ENCODE measurements around the gene HILPDA. TPM values are rescaled to one million over a fixed set of nuclear protein-coding genes. Genes with fewer than 3 reads are reported as not detected.

The HILPDA gene
- total and polyA plus RNA-seq, 9 of the 15 experiments (the other 6 are each of a cell fraction or from before 2014, with no cell fraction given) = 8.3 to 71.8 (median 23.5) TPM

DNA sequence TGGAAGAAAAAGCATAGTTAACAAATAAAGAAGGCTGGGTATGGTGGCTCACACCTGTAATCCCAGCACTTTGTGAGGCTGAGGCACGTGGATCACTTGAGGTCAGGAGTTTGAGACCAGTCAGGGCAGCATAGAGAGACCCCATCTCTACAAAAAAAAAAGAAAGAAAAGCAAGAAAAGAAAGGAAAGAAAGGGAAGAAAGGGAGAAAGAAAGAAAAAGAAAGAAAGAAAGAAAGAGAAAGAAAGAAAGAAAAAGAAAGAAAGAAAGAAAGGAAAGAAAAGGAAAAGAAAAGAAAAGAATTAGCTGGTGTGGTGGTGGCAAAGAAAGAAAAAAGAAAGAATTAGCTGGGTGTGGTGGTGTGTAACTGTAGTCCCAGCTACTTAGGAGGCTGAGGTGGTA, 3.1 kb upstream of the HILPDA start (continued):
- TF ChIP-seq, protein P1, sequence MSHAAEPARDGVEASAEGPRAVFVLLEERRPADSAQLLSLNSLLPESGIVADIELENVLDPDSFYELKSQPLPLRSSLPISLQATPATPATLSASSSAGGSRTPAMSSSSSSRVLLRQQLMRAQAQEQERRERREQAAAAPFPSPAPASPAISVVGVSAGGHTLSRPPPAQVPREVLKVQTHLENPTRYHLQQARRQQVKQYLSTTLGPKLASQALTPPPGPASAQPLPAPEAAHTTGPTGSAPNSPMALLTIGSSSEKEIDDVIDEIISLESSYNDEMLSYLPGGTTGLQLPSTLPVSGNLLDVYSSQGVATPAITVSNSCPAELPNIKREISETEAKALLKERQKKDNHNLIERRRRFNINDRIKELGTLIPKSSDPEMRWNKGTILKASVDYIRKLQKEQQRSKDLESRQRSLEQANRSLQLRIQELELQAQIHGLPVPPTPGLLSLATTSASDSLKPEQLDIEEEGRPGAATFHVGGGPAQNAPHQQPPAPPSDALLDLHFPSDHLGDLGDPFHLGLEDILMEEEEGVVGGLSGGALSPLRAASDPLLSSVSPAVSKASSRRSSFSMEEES (CRISPR knock-in tag; IDR thresholded peaks at IDR 0.05) = no peak
- no peak for TF ChIP-seq HMG20A (CRISPR knock-in tag; conservative IDR thresholded peaks at IDR 0.05)
- no peak for TF ChIP-seq RCOR1 (IDR thresholded peaks at IDR 0.05; ENCODE audit: borderline replicate concordance in 1 of 2, low read depth in 2 of 2, low read length in 2 of 2)
- no peak for TF ChIP-seq HOXB6 (CRISPR knock-in tag; IDR thresholded peaks at IDR 0.05; ENCODE audit: borderline replicate concordance)
- TF ChIP-seq MAZ (CRISPR knock-in tag; conservative IDR thresholded peaks at IDR 0.05 in 1 of 2, IDR thresholded peaks at IDR 0.05 in 1 of 2) = no peak
- TF ChIP-seq, protein P2, sequence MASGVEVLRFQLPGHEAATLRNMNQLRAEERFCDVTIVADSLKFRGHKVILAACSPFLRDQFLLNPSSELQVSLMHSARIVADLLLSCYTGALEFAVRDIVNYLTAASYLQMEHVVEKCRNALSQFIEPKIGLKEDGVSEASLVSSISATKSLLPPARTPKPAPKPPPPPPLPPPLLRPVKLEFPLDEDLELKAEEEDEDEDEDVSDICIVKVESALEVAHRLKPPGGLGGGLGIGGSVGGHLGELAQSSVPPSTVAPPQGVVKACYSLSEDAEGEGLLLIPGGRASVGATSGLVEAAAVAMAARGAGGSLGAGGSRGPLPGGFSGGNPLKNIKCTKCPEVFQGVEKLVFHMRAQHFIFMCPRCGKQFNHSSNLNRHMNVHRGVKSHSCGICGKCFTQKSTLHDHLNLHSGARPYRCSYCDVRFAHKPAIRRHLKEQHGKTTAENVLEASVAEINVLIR (CRISPR knock-in tag; IDR thresholded peaks at IDR 0.05) = no peak
- no peak for TF ChIP-seq HMG20B (CRISPR knock-in tag; IDR thresholded peaks at IDR 0.05)
- TF ChIP-seq ZNF695 (CRISPR knock-in tag; IDR thresholded peaks at IDR 0.05) = no peak
- peak; percentile 32; the same call in 1 of the 2 replicates for TF ChIP-seq MTA2 (IDR thresholded peaks at IDR 0.05; ENCODE audit: low read depth)
- no peak for TF ChIP-seq ETV5 (CRISPR knock-in tag; IDR thresholded peaks at IDR 0.05; ENCODE audit: low read depth)
- TF ChIP-seq MCM7 (IDR thresholded peaks at IDR 0.05) = 0 out of 4 replicates have a peak, but pooled peaks of 1 of the 2 experiments have one; percentile 53
- no peak for TF ChIP-seq FOXA3 (CRISPR knock-in tag; conservative IDR thresholded peaks at IDR 0.05 in 1 of 2, IDR thresholded peaks at IDR 0.05 in 1 of 2)
- TF ChIP-seq KLF10 (CRISPR knock-in tag; IDR thresholded peaks at IDR 0.05) = no peak
- TF ChIP-seq DIDO1 (tag; IDR thresholded peaks at IDR 0.05; ENCODE audit: low read depth) = no peak
- TF ChIP-seq NR2C1 (IDR thresholded peaks at IDR 0.05) = no peak
- no peak for TF ChIP-seq NR2C1 (tag; IDR thresholded peaks at IDR 0.05)
- TF ChIP-seq CEBPG (CRISPR knock-in tag; IDR thresholded peaks at IDR 0.05) = no peak
- no peak for TF ChIP-seq CEBPG (tag; conservative IDR thresholded peaks at IDR 0.05 in 1 of 2, IDR thresholded peaks at IDR 0.05 in 1 of 2)
- peak; percentile 6 for TF ChIP-seq NCOA4 (IDR thresholded peaks at IDR 0.05; ENCODE audit: partially characterized antibody)
- no peak for TF ChIP-seq CHD4 (IDR thresholded peaks at IDR 0.05; ENCODE audit: insufficient read depth, insufficient replicate concordance, low read depth, low read length, poor library complexity, severe bottlenecking)
- TF ChIP-seq ATF1 (CRISPR knock-in tag; IDR thresholded peaks at IDR 0.05) = no peak
- no peak for TF ChIP-seq ATF1 (tag; IDR thresholded peaks at IDR 0.05)
- TF ChIP-seq BMI1 (IDR thresholded peaks at IDR 0.05; ENCODE audit: low read length) = no peak
- TF ChIP-seq TGIF2 (CRISPR knock-in tag; IDR thresholded peaks at IDR 0.05) = no peak
- TF ChIP-seq, protein P3, sequence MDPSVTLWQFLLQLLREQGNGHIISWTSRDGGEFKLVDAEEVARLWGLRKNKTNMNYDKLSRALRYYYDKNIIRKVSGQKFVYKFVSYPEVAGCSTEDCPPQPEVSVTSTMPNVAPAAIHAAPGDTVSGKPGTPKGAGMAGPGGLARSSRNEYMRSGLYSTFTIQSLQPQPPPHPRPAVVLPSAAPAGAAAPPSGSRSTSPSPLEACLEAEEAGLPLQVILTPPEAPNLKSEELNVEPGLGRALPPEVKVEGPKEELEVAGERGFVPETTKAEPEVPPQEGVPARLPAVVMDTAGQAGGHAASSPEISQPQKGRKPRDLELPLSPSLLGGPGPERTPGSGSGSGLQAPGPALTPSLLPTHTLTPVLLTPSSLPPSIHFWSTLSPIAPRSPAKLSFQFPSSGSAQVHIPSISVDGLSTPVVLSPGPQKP (CRISPR knock-in tag; IDR thresholded peaks at IDR 0.05) = no peak
- TF ChIP-seq RBM14 (IDR thresholded peaks at IDR 0.05; ENCODE audit: borderline replicate concordance, insufficient read depth, low read depth, low read length) = no peak
- no peak for TF ChIP-seq NFIC (IDR thresholded peaks at IDR 0.05)
- TF ChIP-seq MED1 (CRISPR knock-in tag; IDR thresholded peaks at IDR 0.05; ENCODE audit: borderline replicate concordance) = no peak
- TF ChIP-seq ZNF23 (CRISPR knock-in tag; IDR thresholded peaks at IDR 0.05) = no peak

All from K562 (cell line).